Cerebellar cortex (tissue), 1 donor: Measurements from ENCODE around the gene RASAL3.
"Not testable (repeated sequence)": the region's sequence is repeated elsewhere in the genome, so short reads cannot be mapped to it uniquely, and the experiment has no call there.

Experiments
- DNase-seq: peaks from one replicate; pipeline ENCODE4 v3.0.0-alpha.2; 2015; ENCODE audit warnings: low spot score

RASAL3 gene

GRCh38 chr19:15464394-15465385 lies at the start of gene RASAL3:
Gene RASAL3, minus strand, starts transcription at chr19:15464544. Its CDS starts 186 bp downstream, at chr19:15464358.
- DNase-seq, result no peak

- no peak for DNase-seq
Measured at GRCh38 chr19:15511671-15512424, 47.5 kb upstream of the RASAL3 start.

DNA sequence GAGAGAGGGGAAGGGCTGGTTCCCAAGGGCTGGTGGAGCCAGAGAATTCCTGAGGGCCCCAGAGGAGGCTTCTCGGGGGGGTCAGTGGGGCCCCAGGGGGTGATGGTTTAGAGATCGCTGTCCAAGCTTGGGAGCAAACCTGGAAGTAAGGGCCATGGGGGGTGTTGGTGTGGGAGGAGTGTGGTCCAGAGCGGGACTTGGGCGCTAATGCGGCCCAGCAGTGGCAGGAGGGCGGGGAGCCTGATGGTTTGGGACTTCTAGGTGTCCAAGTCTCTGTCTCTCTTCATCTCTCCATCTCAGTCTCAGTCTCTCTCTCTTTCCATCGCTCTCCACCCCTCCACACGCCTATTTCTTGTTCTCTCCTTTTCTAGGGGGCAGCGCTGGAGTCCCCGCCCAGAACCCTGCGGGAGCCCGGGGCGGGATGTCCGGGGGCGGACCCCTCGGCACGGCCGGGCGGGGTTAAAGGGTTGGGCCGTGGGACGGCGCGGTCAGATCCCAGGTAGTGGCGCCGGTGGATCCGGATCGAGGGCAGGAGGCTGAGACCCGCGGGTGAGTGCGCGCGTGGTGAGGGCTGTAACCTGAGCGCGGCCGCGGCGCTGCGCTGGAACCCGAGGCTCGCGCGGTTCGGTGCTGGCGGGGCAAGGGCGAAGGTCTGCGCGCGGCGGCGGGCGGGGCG lies 43.8 kb upstream of the RASAL3 start, which contains the start of gene CYP4F22:
TSS of gene CYP4F22 (plus strand) at position 491 of the 676 bp plus-strand sequence. CDS start 16,812 bp downstream, outside the sequence.
- DNase-seq, result no peak

GRCh38 chr19:15507068-15508034 lies 43.0 kb upstream of the RASAL3 start:
- DNase-seq, result no peak

DNA sequence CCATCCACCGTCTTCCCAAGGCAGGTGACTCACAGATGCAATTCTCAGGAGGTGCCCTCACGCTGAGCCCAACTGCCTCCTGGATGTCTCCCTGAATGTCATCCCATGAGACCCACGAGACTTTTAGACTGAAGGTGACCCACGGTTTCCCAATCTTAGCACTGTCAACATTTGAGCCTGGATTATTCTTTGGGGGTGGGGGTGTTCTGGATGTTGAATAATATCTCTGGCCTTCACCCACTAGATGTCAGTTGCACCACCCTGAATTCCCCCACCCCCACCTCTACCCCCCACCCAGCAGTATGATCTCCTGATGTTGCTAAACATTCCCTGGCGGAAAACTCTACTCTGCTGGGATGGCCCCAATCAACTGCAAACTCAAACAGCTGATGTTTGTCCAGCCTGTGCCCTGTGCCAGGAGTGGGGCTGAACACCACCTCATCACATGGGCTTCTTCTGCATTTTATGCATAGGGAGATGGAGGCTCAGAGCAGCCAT lies 41.8 kb upstream of the RASAL3 start:
- no peak for DNase-seq

DNA sequence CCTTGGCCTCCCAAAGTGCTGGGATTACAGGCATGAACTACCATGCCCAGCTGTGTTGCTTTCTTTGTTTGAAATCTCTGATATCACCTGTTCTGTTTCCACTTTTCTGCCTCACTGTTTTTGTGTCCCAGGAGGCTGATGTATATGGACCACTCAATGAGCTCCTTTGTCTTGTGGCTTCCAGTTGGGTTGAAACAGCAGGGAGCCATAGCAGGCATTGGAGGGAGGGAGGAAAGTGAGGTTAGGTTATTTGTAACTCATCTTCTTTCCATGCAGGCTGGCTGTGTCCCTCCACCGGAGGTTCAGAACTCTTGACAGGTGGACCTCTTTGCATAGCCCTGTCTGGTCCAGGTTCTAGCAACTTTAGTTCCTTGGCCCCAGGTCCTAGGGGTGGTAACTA lies 37.9 kb upstream of the RASAL3 start:
- DNase-seq, result no peak

GRCh38 chr19:15501596-15501995 lies 37.3 kb upstream of the RASAL3 start:
- no peak for DNase-seq

DNA sequence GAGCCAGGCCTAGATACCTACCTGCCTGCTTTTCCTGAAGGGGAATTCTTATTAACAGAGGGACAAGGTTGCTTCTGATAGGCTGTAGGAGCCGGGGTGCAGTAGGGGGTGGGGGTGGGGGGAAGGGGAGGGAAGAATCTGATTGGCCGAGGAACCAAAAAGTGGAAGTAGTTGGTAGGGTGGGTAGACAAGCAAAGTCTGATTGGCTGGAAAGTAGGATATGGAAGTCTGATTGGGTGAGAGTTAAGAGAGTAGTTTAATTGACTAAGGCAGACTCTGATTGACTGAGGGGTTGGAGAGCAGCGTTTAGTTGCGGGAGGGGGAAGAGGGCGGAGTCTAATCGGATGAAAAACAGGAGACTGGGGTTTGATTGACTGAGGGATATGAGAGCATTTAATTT lies 34.6 kb upstream of the RASAL3 start:
- peak; percentile 7 for DNase-seq

DNA sequence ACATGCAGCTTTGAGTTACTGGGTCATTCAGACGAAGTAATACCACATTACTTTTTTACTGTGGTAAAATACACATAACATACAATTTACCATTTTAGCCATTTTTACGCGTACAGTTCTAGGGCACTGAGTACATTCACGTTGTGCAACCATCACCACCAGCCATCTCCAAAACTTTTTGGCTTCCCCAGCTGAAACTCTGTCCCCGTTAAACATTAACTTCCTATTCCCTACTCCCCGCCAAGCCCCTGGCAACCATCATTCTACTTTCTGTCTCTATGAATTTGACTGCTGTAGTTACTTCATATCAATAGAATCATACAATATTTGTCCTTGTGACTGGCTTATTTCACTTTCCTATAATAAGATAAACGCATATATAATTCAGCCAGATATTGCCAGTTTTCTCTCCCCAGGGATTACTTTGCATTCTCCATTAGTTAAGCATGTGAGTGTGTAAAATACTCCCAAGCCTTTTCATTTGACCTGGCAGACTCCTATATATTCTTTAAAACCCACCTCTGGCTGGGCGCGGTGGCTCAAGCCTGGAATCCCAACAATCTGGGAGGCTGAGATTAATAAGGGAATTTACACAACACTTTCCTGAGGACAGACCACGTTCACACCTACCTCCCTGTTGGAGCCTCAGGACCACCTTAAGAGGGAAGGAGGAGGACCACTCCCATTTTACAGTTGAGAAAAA lies 34.0 kb upstream of the RASAL3 start:
- no peak for DNase-seq

- DNase-seq, result no peak
Measured at GRCh38 chr19:15495151-15495550, 30.8 kb upstream of the RASAL3 start.

DNA sequence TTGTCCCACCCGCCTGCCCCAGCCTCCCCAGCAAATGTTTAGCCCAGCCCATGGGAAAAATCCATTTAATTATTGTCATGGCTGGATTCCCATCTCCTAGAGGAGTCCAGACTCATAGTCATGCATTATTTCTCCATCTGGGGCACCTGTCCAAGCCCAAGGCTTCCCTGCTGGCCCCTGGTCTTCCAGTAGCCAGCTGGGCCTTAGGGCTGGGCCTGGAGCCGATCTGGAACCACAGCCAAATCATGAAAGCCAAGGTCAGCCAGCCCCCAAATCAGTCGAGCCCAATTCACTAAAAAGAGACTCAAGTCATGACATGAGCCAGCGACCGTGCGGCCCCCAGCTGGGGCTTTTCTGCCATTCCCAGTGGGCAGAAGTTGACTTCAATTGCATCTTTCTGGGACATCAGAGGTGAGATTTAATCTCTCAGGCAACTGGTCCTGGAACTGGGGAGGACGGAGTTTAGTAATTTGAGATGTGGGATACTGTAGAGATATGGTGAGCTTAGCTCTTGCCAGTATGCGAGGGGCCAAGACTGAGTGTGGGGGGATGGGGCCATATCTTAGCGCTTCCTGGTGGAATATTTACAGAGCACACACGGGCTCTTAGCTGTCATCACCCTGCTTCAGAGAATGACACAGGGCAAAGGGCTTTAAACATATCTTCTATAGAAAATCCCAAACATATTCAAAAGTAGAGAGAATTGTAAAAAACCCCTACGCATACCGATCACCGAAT lies 24.3 kb upstream of the RASAL3 start:
- peak; percentile 11 for DNase-seq

GRCh38 chr19:15487038-15487437 lies 22.7 kb upstream of the RASAL3 start:
- DNase-seq, result no peak

- DNase-seq, result not testable (repeated sequence)
Measured at GRCh38 chr19:15485768-15486167, 21.4 kb upstream of the RASAL3 start.

GRCh38 chr19:15480996-15481395 lies 16.7 kb upstream of the RASAL3 start:
- DNase-seq, result not testable (repeated sequence)

DNA sequence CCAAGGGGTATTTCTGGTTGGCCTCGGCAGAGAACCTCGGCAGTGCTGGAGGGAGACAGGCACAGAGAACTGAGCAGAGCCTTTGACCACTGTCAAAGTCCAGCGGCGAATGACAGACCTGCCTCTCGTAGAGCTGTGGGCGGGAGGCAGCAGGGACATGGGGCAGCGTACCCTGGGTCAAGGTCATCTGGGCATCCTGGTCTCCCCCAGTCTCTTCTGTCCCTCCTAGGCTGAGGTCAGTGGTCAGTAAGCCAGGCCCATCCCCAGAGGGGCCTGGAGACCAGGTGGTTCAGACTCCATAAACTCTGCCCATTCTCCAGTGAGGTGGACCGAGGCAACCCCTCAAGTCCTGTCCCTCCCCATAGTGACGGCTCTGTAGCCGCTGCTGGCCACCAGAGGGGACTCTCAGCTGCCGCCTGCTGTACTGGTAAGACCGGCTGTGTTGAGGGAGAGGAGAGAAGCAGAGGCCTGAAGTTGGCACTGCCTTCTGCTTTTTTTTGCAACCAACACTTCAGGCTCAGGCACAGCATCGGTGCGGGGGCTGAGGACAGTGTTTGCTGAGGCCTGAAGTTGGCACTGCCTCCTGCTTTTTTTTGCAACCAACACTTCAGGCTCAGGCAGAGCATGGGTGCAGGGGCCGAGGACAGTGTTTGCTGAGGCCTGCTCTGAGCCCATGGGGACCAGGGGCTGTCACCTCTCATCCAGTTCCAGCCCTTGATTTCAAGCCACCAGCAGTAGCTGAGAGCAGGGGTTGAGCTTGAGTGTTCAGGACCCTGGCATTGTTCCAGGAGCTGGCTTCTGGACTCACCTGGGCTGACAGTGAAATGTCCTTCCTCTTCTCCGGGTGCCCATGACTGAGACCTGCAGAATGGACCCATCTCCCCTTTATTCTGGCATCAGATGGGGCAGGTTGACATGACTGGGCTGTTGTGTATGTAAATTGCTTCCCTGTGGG lies 15.3 kb upstream of the RASAL3 start, which contains the start of gene PGLYRP2:
TSS of gene PGLYRP2 (minus strand) at position 111 of the 955 bp plus-strand sequence. CDS start 130 bp downstream, outside the sequence.
- DNase-seq, result peak; percentile 20

GRCh38 chr19:15476325-15476724 lies 12.0 kb upstream of the RASAL3 start:
- DNase-seq, result no peak

GRCh38 chr19:15475611-15476010 lies 11.3 kb upstream of the RASAL3 start:
- no peak for DNase-seq

GRCh38 chr19:15475169-15475568 lies 10.8 kb upstream of the RASAL3 start:
- DNase-seq, result no peak
